GM19351 (cell line): ENCODE data around the gene SUGCT.
"Not testable (repeated sequence)": the region's sequence is repeated elsewhere in the genome, so short reads cannot be mapped to it uniquely, and the experiment has no call there.

Experiments
- ATAC-seq: cut with Tn5 transposase; IDR thresholded peaks from one replicate; pipeline ENCODE4 v1.9.1; 2021; ENCODE audit warnings: mild to moderate bottlenecking, moderate library complexity; ENCODE audit not compliant: unreplicated experiment

Gene SUGCT

GRCh38 chr7:40244226-40244625, 109.4 kb downstream of the SUGCT start:
- no peak for ATAC-seq

DNA sequence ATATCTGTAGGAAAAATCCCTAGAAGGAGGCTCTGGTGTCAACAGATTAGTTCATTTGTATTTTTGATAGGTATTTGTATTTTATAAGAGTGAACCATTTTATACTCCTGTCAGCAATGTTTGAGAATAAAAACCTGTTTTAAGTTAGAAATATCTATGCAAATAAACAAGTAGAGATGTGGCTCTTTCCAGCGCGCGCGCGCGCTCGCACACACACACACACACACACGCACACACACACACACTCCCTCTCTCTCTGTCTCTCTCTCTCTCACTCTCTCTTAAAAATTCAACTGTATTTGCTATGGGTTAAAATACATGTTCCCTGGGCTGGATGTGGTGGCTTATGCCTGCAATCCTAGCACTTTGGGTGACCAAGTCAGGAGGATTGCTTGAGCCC, 113.9 kb downstream of the SUGCT start:
- ATAC-seq, result no peak

GRCh38 chr7:40253444-40253843, 118.6 kb downstream of the SUGCT start:
- not testable (repeated sequence) for ATAC-seq

- no peak for ATAC-seq
These were observed 129.1 kb downstream of the SUGCT start for GRCh38 chr7:40263752-40264390.

- no peak for ATAC-seq
These were observed 132.8 kb downstream of the SUGCT start for GRCh38 chr7:40267583-40267982.

DNA sequence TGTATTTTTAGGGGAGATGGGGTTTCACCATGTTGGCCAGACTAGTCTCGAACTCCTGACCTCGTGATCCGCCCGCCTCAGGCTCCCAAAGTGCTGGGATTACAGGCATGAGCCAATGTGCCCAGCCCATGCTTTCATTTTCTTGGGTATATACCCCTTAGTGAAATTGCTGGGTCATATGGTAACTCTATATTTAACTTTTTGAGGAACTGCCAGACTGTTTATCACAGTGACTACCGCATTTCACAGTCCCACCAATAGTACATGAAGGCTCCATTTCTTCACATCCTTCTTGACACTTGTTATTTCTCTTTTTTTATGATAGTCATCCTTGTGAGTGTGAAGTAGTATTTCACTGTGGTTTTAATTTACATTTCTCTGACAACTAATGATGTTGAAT, 134.0 kb downstream of the SUGCT start:
- ATAC-seq, result not testable (repeated sequence)

DNA sequence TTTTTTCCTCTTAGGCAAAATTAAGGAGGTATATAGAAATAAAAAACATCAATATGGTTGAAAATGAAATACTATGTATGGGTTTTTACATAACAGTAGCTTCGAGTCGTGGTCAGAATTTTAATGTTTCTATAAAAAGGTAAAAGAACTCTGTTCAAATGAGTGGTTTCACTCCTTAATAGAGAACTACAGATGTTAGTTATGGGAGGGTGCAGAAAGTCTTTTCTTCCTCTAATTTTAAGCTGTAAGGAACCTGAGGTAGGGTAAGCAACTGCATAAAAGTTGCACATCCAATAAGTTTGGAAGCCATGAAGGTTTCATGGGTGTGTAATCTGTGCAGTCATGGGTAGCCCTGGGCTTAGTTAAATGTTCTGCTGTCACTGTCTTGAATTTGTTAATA, 141.3 kb downstream of the SUGCT start:
- no peak for ATAC-seq

GRCh38 chr7:40279991-40280390, 145.2 kb downstream of the SUGCT start:
- no peak for ATAC-seq

DNA sequence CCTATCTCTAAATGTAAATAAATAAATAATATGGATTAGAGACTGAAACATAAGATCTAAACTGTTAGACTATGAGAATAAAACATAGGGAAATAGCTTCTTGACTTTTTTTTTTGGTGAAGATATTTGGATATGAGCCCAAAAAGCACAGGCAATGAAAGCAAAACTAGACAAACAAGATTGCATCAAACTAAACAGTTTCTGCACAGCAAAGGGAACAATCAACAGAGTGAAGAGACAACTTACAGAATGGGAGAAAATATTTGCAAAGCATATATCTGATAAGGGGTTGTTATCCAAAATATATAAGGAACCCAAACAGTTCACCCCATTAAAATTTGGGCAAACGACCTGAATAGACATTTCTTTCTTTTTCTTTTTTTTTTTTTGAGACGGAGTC, 148.1 kb downstream of the SUGCT start:
- no peak for ATAC-seq

DNA sequence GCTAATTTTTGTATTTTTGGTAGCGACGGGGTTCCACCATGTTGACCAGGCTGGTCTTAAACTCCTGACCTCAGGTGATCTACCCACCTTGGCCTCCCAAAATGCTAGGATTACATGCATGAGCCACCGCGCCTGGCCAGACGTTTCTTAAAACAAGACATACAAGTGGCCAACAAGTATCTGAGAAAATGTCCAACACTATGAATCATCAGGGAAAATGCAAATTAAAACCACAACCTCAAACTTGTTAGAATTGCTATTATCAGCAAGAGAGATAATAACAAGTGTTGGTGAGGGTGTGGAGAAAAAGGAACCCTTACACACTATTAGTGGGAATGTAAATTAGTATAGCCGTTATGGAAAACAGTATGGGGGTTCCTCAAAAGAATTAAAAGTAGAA, 148.6 kb downstream of the SUGCT start:
- ATAC-seq, result no peak

DNA sequence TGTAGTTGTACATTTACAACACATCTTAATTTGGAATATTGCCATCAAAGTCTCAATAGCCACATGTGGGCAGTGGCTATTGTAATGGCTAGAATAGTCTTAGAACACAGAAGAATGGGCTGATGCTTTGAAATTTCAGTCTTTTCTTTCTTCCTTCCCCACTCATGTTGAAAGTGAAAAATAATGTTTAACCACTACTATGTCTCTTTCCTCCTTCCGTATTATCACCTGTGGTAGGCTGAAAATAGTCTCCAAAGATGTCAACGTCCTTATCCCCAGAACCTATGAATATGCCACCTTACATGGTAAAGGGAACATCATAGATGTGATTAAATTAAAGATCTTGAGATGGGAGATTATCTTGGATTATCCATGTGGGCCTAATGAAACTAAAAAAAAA, 154.0 kb downstream of the SUGCT start:
- ATAC-seq, result peak; percentile 73

DNA sequence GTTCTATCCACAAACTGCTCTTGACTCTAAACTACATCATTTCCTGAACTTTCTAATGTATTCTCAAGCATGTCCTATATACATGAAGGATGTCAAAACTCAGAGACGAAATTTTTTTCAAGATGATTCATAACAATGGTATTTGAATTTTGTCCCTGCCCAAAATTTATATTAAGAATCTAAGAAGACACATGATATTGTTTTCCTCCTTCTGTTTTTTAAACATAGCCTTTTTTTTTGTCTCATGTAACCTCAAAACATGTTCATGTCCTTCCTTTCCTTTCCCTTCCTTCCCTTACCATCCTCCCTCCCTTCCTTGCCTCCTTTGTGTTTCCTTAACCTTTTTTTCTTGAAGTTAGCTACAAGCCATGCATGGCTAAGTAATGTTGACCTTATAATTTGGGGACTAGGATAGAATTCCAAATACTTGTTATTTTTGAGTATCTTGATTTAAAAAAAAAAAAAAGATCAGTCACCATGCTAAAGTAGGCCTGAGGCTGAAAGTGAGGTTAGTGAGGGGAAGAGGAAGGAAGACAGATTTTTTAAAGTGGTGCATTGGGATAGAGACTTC, 163.0 kb downstream of the SUGCT start:
- no peak for ATAC-seq

GRCh38 chr7:40298421-40298820, 163.6 kb downstream of the SUGCT start:
- no peak for ATAC-seq

DNA sequence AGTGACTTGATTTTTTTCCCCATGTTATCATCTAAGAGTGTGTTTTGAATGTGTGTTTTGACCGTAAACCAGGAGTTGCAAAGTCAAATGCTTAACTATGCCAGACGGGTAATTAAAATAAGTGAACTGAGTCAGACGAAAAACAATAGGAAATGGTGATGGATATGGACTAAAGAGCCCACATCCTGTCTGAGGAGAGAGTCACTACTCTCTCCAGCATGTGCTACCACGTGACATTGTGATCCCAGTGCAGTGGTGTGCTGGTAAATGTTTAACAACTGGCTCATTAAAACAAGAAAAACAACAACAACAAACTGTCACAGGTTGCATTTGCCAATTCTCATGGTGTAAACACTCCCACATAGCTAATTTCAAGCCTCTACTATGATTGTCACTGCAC, 164.3 kb downstream of the SUGCT start:
- ATAC-seq, result no peak

GRCh38 chr7:40300146-40300670, 165.4 kb downstream of the SUGCT start:
- no peak for ATAC-seq

GRCh38 chr7:40301486-40302068, 166.8 kb downstream of the SUGCT start:
- no peak for ATAC-seq

DNA sequence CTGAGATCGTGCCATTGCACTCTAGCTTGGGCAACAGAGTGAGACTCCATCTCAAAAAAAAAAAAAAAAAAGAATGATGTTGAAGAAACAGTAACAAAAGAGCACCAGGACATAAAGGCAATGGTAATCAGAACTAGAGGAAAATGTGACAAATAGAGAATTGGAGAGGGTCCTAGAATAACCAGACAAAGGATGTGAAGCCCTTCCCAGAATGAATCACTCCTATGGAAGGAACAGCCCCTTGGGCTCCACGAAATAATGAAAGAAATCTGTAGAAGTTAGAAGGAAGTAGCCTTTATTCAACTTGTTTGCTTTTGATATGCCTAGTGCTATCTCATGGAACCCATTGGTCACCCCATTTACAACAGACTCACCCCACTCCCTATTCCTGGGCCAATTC, 169.2 kb downstream of the SUGCT start:
- no peak for ATAC-seq

DNA sequence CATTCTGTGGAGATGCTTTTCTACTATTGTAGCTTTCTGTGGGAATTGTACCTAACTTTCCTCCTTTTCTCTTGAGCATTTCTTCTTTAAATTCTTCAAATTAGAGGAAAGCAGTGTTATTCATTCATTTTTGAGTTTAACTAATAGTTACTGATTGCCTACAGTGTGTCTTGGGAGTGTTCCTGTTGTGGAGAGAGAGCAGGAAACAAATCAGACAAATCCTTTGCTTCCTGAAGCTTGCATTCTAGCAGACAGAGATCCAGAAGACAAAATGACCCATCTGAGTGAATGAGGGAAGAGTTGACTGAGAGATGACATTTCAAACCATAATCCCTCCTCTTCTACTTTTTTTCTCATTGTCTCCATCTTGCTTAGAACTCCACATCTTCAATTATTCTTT, 170.4 kb downstream of the SUGCT start:
- ATAC-seq, result no peak

GRCh38 chr7:40306025-40306424, 171.2 kb downstream of the SUGCT start:
- ATAC-seq, result no peak

- ATAC-seq, result no peak
These were observed 171.8 kb downstream of the SUGCT start for GRCh38 chr7:40306596-40306995.

DNA sequence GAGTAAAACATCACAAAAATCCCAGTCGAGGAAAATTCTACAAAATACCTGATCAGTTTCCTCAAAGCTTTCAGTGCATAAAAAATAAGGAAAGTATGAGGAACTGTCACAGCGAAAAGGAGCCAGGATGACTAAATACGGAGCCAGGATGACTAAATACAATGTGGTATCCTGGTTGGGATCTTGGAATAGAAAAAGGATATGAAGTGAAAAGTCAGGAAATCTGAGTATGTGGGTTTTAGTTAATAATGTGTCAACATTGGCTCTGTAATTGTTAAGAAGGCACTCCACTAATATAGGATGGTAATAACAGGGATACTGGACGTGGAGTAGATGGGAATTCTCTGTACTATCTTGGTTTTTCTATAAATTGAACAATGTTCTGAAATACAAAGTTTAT, 175.5 kb downstream of the SUGCT start:
- no peak for ATAC-seq

- ATAC-seq, result peak; percentile 98
These were observed 176.5 kb downstream of the SUGCT start for GRCh38 chr7:40311307-40311706.
